IgD-negative memory B cell (primary cell): Measurements from ENCODE around the gene HIVEP3. TPM values are rescaled to one million over a fixed set of nuclear protein-coding genes. Genes with fewer than 3 reads are reported as not detected.

ENCODE experiments used
- H3K27ac Mint-ChIP-seq, 3 donors: one replicate each; pipeline ENCODE4 v1.8.0; 2020 to 2022; ENCODE audit warnings: mild to moderate bottlenecking in 3 of 3, mixed read lengths in 3 of 3, moderate library complexity in 1 of 3
- H3K27me3 Mint-ChIP-seq: one replicate; pipeline ENCODE4 v1.8.0; 2021; ENCODE audit warnings: mixed read lengths
- H3K36me3 Mint-ChIP-seq: one replicate; pipeline ENCODE4 v1.8.0; 2020; ENCODE audit warnings: mild to moderate bottlenecking, mixed read lengths
- H3K4me1 Mint-ChIP-seq, 3 donors: one replicate each; pipeline ENCODE4 v1.8.0; 2020 to 2022; ENCODE audit warnings: mixed read lengths in 3 of 3, mild to moderate bottlenecking in 1 of 3
- H3K4me3 Mint-ChIP-seq, 4 donors: one replicate each; pipeline ENCODE4 v1.8.0; 2020 to 2022; ENCODE audit warnings: mild to moderate bottlenecking in 4 of 4, mixed read lengths in 4 of 4, moderate library complexity in 3 of 4
- H3K9me3 Mint-ChIP-seq, 3 donors: one replicate each; pipeline ENCODE4 v1.8.0; 2020 to 2021; ENCODE audit warnings: mixed read lengths in 3 of 3, mild to moderate bottlenecking in 1 of 3
- polyA plus RNA-seq: library from polyadenylated mRNA; unstranded; fragments of 300-500 nt; fragmentation: Illumina TruSeq; gene quantifications from one replicate; pipeline ENCODE4 v1.2.3, GENCODE V29; 2021

The HIVEP3 gene
- polyA plus RNA-seq, 1 donor from 2014 or later, result 1.4 TPM

GRCh38 chr1:41494351-41495209, 424.1 kb downstream of the HIVEP3 start:
- Mint-ChIP-seq H3K27me3 (peaks cover 17% of the 10 kb centered on the region), H3K9me3 (peaks cover 0 to under 1% (median 0%) of the 10 kb centered on the region in 3 donors), H3K36me3 (no peaks in the 10 kb centered on the region), H3K4me1 (peaks cover 0 to 3% (median 2%) of the 10 kb centered on the region in 3 donors), H3K27ac (no peak overlapping the region), H3K4me3 (peak overlapping the region in 2 of 4 donors; percentile 52 to 67)

- H3K4me1 Mint-ChIP-seq, result peaks cover 0 to 3% (median 2%) of the 10 kb centered on the region in 3 donors
- H3K36me3 Mint-ChIP-seq, result no peaks in the 10 kb centered on the region
- no peak overlapping the region for H3K4me3 Mint-ChIP-seq
- no peak overlapping the region for H3K27ac Mint-ChIP-seq
- H3K9me3 Mint-ChIP-seq, result peaks cover 0 to 4% (median 0%) of the 10 kb centered on the region in 3 donors
- peaks cover 17% of the 10 kb centered on the region for H3K27me3 Mint-ChIP-seq
These were observed 424.9 kb downstream of the HIVEP3 start for GRCh38 chr1:41493626-41494350.

GRCh38 chr1:41493117-41493536, 425.6 kb downstream of the HIVEP3 start:
- Mint-ChIP-seq H3K27ac (no peak overlapping the region), H3K36me3 (no peaks in the 10 kb centered on the region), H3K4me3 (no peak overlapping the region), H3K4me1 (peaks cover 0 to 3% (median 2%) of the 10 kb centered on the region in 3 donors), H3K27me3 (peaks cover 20% of the 10 kb centered on the region), H3K9me3 (peaks cover 0 to 4% (median 0%) of the 10 kb centered on the region in 3 donors)

GRCh38 chr1:41492341-41492848, 426.3 kb downstream of the HIVEP3 start:
- H3K27ac Mint-ChIP-seq, result no peak overlapping the region
- no peak overlapping the region for H3K4me3 Mint-ChIP-seq
- peaks cover 0 to 3% (median 2%) of the 10 kb centered on the region in 3 donors for H3K4me1 Mint-ChIP-seq
- H3K9me3 Mint-ChIP-seq, result peaks cover 0 to 4% (median 0%) of the 10 kb centered on the region in 3 donors
- no peaks in the 10 kb centered on the region for H3K36me3 Mint-ChIP-seq
- H3K27me3 Mint-ChIP-seq, result peaks cover 25% of the 10 kb centered on the region

GRCh38 chr1:41490911-41491310, 427.8 kb downstream of the HIVEP3 start:
- peaks cover 7 to 9% (median 9%) of the 10 kb centered on the region in 3 donors for H3K4me1 Mint-ChIP-seq
- no peak overlapping the region for H3K27ac Mint-ChIP-seq
- peaks cover 32% of the 10 kb centered on the region for H3K27me3 Mint-ChIP-seq
- no peaks in the 10 kb centered on the region for H3K36me3 Mint-ChIP-seq
- H3K4me3 Mint-ChIP-seq, result no peak overlapping the region
- peaks cover 0 to 4% (median 0%) of the 10 kb centered on the region in 3 donors for H3K9me3 Mint-ChIP-seq

- H3K27me3 Mint-ChIP-seq, result peaks cover 23% of the 10 kb centered on the region
- H3K4me1 Mint-ChIP-seq, result peaks cover 6 to 9% (median 6%) of the 10 kb centered on the region in 3 donors
- H3K4me3 Mint-ChIP-seq, result no peak overlapping the region
- H3K27ac Mint-ChIP-seq, result no peak overlapping the region
- peaks cover 0 to 4% (median 0%) of the 10 kb centered on the region in 3 donors for H3K9me3 Mint-ChIP-seq
- H3K36me3 Mint-ChIP-seq, result no peaks in the 10 kb centered on the region
These were observed 429.2 kb downstream of the HIVEP3 start for GRCh38 chr1:41489561-41489960.

DNA sequence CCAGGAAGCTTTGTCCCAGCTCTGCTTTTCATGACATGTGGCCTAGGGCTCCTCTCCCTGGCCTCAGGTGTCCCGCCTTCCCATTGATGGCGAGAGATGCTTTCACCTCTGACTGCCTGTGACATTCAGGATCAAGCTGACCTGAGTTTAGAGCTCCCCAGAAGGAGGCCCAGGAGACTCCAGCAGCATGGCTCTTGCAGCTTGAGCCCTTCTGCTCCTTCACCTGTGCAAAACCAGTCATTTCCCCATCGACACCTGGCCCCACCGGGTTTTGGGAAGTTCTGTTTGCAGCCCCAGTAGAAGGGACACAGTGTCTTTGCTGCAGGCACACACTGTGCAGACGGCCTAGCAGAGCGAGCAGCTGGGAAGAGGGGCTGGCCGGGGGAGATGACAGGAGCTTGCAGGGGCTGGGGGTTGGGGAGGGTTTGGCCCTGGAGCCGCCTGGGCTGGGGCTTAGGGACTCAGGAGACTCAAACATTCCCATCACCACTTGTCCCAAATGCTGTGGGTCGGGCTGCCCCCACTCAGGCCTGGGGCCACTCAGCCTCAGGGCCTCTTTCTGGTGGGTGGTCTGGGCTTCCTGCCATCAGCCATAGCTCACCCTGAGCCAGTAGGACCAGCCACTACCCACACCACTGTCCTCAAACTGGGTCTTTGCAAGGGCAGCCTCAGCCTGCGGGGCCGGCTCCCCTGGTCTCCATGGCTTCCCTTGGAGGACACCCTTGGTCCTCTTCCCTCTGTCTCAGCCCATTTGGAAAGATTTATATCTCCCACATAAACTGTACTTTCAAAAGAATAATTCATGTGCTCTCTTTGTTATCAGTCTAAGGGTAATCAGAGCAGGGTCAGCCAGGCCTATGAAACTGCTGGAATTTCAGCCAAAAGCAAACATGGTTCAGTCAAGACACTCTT, 430.4 kb downstream of the HIVEP3 start:
- H3K4me3 Mint-ChIP-seq, result no peak overlapping the region
- no peak overlapping the region for H3K27ac Mint-ChIP-seq
- H3K27me3 Mint-ChIP-seq, result peaks cover 19% of the 10 kb centered on the region
- H3K36me3 Mint-ChIP-seq, result no peaks in the 10 kb centered on the region
- peaks cover 0 to 5% (median 0%) of the 10 kb centered on the region in 3 donors for H3K9me3 Mint-ChIP-seq
- peaks cover 6 to 9% (median 6%) of the 10 kb centered on the region in 3 donors for H3K4me1 Mint-ChIP-seq

DNA sequence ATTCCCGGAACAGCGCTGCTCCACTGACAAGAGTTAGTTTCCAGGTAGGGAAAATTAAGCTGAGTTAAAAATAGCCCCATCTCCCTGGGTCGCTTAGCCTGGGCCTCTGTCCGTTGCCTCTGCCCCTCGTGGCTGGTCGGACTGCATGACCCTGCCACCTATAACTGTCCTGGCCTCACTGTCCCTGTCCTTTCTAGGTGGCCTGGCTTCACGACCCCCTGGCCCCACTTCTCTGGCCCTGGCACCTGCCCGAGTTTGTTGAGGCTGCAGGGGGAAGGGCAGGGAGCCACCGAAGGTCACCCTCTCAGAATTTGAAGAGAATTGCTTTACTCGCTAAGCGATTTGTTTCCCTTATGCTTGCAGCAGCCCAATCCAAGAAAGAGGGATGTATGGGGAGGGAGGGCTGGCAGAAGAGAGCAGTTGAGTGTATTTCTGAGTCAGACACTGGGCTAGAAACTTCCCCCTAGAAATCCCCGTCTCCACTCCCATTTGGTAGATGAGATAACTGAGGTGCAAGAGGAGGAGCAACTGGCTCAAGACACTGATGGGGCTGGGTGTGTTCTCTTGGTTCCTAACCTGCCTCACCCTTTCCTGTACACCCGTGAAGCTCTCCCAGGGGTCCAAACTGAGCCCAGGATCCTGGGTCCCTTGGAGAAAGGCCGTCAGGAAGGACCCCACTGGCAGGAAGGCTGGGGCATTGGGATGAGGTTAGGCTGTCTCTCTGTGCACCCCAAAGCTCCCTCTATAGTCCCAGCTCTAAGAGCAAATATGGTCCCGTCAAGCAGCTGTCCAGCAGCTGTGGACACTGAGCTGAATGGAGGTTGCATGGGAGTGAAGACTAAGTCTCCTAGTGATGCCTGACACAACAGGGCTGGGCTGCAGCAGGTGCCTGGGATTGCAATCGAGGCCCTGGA, 431.3 kb downstream of the HIVEP3 start:
- H3K36me3 Mint-ChIP-seq, result no peaks in the 10 kb centered on the region

GRCh38 chr1:41486371-41487125, 432.2 kb downstream of the HIVEP3 start:
- Mint-ChIP-seq H3K4me1 (peaks cover 6 to 9% (median 6%) of the 10 kb centered on the region in 3 donors), H3K27ac (no peak overlapping the region), H3K4me3 (peak overlapping the region in 2 of 4 donors; percentile 6 to 72), H3K9me3 (peaks cover 0 to 5% (median 0%) of the 10 kb centered on the region in 3 donors), H3K36me3 (no peaks in the 10 kb centered on the region), H3K27me3 (peaks cover 19% of the 10 kb centered on the region)

More for the DNA sequence above, 431.3 kb downstream of the HIVEP3 start:
- Mint-ChIP-seq H3K27ac (no peak overlapping the region), H3K4me1 (peaks cover 6 to 9% (median 6%) of the 10 kb centered on the region in 3 donors), H3K4me3 (peak overlapping the region in 1 of 4 donors; percentile 72), H3K9me3 (peaks cover 0 to 5% (median 0%) of the 10 kb centered on the region in 3 donors), H3K27me3 (peaks cover 19% of the 10 kb centered on the region)

- H3K27ac Mint-ChIP-seq, result no peak overlapping the region
- H3K4me1 Mint-ChIP-seq, result peaks cover 6 to 9% (median 6%) of the 10 kb centered on the region in 3 donors
- H3K36me3 Mint-ChIP-seq, result no peaks in the 10 kb centered on the region
- peaks cover 19% of the 10 kb centered on the region for H3K27me3 Mint-ChIP-seq
- peaks cover 0 to 5% (median 0%) of the 10 kb centered on the region in 3 donors for H3K9me3 Mint-ChIP-seq
- H3K4me3 Mint-ChIP-seq, result no peak overlapping the region
These were observed 432.7 kb downstream of the HIVEP3 start for GRCh38 chr1:41486053-41486370.

GRCh38 chr1:41485605-41486004, 433.1 kb downstream of the HIVEP3 start:
- peaks cover 19% of the 10 kb centered on the region for H3K27me3 Mint-ChIP-seq
- no peak overlapping the region for H3K4me3 Mint-ChIP-seq
- H3K27ac Mint-ChIP-seq, result no peak overlapping the region
- H3K9me3 Mint-ChIP-seq, result peaks cover 0 to 5% (median 0%) of the 10 kb centered on the region in 3 donors
- H3K4me1 Mint-ChIP-seq, result peaks cover 6 to 9% (median 6%) of the 10 kb centered on the region in 3 donors
- H3K36me3 Mint-ChIP-seq, result no peaks in the 10 kb centered on the region

DNA sequence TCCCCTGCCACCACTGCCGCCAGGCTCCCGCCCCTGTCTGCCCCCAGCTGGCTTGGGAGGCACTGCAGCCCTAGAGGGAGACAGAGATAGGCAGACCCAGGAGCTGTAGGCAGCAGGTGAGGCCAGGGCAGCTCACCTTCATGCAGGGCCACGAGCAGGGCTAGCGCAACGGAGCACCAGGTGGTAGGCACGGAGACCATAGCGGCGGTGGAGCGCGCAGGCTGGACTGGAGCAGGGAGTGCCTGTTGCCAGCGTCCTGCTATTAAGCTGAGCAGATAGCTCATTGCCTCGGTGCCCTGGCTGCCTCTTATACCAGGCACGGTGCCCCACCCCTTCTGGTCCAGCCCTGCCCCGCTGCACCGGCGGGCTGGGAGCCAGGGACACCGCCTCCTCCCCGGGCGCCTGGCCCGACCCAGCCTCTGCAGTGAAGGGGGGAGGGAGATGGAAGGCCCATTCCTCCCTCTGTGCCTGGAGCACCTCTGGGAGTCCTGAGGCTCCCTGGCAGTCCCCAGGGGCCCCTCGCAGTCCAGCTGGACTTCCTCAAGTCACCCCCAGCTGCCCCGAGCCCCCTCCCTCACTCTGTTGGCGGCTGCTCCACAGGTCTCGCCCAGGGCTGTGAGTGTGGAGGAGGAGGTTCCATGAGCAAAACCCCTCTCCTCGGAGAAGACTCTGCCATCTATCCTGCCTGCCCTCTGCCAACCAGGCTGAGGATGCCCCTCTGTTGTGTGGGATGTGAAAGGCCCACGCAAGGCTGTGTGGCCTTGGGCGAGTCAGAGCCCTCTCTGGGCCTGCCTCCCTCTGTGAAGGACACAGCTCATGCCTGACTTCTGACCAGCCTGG, 434.1 kb downstream of the HIVEP3 start, which contains the start of gene EDN2:
EDN2 (minus strand) TSS at position 282 of the 840 bp plus-strand sequence; CDS start at position 200, 82 bp downstream.
- Mint-ChIP-seq H3K4me1 (peaks cover 6 to 9% (median 6%) of the 10 kb centered on the region in 3 donors), H3K27me3 (peaks cover 19% of the 10 kb centered on the region), H3K4me3 (no peak within 1 kb of the TSS), H3K27ac (no peak within 1 kb of the TSS), H3K36me3 (no peaks in the 10 kb centered on the region), H3K9me3 (peaks cover 0 to 5% (median 0%) of the 10 kb centered on the region in 3 donors)
